Left renal pelvis (tissue), 4 donors: ENCODE data around the gene DIP2A. TPM values are rescaled to one million over a fixed set of nuclear protein-coding genes. Genes with fewer than 3 reads are reported as not detected.

Experiments
- DNase-seq, 4 donors: peaks; one replicate each; pipeline ENCODE4 v3.0.0-alpha.2; 2013; ENCODE audit warnings: low read depth in 4 of 4, low spot score in 3 of 4
- polyA plus RNA-seq, 4 donors: library from polyadenylated mRNA; unstranded; fragments of 120-200 nt; gene quantifications; one replicate each; pipeline ENCODE4 v1.2.1, GENCODE V29; 2013; ENCODE audit not compliant: insufficient read length in 4 of 4

DIP2A gene
- polyA plus RNA-seq: 10 to 100 TPM; 24.3 to 49.8 (median 33.6) TPM

GRCh38 chr21:46458315-46459023 lies at the start of gene DIP2A:
Gene DIP2A (plus strand): TSS chr21:46458891. CDS start chr21:46459132, 241 bp downstream.
- DNase-seq: peak; percentile 90 to 96 (median 92)

DNA sequence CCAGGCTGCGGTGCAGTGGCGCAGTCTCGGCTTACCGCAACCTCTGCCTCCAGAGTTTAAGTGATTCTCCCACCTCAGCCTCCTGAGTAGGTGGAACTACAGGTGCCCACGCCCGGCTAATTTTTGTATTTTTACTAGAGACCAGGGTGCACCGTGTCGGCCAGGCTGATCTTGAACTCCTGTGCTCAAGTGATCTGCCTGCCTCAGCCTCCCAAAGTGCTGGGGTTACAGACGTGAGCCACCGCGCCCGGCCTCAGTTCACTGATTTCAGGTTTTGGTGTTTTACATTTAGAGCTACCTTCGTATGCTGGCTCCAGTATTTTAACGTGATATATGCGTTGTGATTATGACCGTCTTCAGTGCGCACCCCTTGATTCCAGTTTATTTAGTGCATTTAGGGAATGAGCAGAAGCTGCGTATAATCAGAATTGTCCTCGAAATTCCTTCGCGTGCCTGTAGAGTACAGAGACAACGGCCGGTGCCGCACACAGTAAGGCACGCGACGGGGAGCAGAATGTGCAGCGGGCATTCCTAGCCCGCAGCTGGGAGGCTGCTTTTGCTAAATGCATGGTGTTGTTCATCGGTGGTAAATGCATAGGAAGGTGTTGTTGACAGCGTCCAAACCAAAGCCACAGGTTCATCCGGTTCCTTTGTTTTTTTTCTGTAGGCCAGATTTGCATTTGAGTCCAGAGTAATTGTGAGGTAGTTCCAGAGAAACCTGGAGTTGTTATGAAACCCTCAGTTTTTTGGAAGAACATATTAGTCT lies 48.9 kb upstream of the DIP2A start:
- DNase-seq: no peak

- no peak for DNase-seq
Measured at GRCh38 chr21:46410516-46410915, 48.2 kb upstream of the DIP2A start.

DNA sequence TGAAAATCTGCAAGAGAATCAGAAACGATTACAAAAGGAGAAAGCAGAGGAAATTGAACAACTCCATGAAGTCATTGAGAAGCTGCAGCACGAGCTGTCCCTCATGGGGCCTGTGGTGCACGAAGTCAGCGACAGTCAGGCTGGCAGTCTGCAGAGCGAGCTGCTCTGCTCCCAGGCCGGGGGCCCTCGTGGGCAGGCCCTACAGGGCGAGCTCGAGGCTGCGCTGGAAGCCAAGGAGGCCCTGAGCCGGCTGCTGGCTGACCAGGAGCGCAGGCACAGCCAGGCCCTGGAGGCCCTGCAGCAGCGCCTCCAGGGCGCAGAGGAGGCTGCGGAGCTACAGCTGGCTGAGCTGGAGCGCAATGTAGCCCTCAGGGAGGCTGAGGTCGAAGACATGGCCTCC lies 47.5 kb upstream of the DIP2A start:
- DNase-seq: no peak

DNA sequence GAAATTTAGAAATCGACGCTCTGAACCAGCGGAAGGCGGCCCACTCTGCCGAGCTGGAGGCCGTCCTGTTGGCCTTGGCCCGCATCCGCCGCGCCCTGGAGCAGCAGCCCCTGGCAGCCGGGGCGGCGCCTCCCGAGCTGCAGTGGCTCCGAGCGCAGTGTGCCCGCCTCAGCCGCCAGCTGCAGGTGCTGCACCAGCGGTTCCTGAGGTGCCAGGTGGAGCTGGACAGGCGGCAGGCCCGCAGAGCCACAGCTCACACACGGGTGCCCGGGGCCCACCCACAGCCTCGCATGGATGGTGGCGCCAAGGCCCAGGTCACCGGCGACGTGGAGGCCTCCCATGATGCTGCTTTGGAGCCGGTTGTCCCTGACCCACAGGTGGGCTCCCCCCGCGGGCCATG lies 47.0 kb upstream of the DIP2A start:
- no peak for DNase-seq

DNA sequence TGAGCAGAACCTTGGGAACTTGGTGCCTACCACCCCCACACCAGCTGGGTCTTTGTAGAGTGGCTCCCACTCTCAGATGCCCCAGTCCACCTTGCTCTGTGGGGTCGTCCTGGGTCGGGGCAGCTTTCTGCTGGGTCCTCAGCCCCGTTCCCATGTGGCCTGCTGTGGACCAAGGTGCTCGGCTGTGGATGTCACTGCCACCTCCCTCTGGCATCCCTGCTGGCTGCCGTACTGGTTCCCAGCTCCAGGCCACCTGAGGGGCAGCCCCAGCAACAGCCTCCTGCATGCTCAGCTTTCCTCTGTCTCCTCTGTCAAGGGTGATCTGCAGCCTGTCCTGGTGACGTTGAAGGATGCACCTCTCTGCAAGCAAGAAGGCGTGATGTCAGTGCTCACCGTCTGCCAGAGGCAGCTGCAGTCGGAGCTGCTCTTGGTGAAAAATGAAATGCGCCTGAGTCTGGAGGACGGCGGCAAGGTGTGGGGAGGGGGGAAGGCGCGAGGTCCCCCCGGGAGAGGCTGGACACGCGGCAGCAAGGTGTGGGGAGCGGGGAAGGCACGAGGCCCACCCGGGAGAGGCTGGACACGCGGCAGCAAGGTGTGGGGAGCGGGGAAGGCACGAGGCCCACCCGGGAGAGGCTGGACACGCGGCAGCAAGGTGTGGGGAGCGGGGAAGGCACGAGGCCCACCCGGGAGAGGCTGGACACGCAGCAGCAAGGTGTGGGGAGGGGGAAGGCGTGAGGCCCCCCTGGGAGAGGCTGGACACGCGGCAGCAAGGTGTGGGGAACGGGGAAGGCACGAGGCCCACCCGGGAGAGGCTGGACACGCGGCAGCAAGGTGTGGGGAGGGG lies 45.9 kb upstream of the DIP2A start:
- DNase-seq: no peak

- DNase-seq: no peak
Measured at GRCh38 chr21:46413365-46413696, 45.4 kb upstream of the DIP2A start.

GRCh38 chr21:46414965-46415275 lies 43.8 kb upstream of the DIP2A start:
- DNase-seq: no peak

- no peak for DNase-seq
Measured at GRCh38 chr21:46416551-46416950, 42.1 kb upstream of the DIP2A start.

- no peak for DNase-seq
Measured at GRCh38 chr21:46418265-46418946, 40.3 kb upstream of the DIP2A start.

DNA sequence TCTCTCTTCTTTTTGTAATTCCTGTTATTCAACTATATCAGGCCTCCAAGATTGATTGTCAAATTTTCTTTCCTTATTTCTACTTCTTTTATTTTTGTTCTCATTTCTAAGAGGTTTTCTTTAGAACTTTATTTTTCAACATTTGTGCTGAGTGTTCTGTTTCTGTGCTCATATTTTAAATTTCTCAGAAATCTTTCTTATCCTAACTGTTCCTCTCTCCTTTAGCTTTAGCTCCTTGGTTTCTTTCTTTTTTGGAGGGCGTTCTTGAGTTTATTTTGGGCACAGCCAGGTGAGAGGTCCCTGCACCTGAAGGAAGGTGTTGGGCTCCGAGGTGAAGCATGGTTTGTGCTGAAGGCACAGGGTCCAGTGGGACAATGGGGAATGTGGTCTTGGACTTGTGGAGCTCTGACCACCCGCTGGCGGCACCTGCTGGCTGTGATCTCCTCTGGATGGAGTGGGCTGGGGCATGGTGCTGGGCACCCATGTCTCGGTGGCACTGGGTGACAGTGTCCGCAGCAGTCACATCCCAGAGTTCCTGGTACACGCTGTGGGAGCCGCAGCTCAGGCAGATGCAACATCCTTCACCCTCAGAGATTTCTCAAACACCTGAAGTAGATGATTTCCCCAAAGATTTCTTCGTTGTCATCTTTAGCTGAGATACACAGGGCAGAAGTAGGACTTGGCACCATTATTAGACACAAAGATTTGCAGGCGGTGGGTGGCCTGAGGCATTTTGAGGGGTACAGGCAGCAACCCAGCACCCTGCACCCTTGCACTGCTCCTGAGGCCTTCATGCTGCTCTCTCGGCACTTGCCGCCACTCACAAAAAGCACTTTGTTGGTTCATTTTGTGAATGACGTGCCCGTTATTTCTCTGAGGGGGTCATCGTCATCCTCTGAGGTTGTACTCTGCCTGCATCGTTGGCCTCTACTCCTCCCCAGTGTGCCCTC lies 38.2 kb upstream of the DIP2A start:
- no peak for DNase-seq

- no peak for DNase-seq
Measured at GRCh38 chr21:46421191-46421750, 37.4 kb upstream of the DIP2A start.

DNA sequence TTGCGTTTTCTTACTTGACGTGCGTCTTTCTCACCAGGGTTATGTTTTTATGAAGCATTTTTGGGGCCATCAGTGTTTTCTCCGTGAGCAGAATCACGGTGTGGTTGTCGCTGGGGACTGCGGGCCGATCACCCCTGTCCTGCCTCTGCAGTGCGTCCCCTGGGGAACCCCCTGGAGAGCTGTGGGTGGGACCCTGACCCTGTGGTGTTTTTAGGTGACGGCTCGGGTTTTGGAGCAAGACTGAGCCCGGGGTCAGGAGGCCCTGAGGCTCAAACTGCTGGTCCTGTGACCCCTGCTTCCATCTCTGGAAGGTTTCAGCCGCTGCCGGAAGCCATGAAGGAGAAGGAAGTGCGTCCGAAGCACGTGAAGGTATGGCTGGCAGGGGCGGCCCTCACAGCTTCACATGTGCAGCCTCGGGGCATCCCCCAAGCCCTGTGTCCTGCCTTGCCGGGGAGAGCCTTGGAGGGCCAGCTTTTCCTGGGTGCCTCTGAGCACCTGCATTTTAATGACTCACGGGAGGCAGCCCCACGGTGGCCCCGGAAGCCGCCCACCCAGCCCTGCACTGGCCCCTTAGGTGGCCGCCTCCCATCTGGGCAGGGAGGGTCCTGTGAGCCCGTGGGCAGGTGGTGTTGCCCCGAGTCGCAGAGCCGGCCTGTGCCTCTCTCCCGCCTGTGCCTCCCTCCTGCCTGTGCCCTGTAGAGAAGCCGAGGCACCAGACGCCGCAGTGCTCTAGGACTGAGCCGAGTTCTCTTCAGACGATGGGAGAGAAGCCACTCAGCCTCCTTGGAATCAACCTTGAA lies 36.7 kb upstream of the DIP2A start:
- no peak for DNase-seq

- DNase-seq: no peak
Measured at GRCh38 chr21:46422636-46423241, 36.0 kb upstream of the DIP2A start.

DNA sequence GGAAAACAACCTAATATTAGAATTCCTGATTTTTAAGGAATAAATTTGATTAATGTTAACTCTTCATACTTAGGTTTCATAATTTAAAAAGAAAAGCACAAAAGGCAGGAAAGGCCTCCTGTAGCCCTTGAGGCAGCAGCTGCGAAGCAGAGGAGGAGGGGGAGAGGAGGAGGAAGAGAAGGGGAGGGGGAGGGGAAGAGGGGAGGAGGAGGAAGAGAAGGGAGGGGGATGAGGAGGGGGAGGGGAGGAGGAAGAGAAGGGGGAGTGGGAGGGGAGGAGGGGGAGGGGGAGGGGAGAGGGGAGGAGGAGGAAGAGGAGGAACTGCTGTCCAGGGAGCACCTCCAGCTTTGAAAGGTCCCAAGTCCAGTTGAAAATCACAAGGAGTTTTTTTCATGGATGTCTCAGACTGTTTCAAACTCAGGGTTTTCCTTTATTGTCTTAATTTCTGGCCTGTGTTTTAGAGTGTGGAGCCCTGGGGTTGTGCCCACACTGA lies 35.1 kb upstream of the DIP2A start:
- no peak for DNase-seq

DNA sequence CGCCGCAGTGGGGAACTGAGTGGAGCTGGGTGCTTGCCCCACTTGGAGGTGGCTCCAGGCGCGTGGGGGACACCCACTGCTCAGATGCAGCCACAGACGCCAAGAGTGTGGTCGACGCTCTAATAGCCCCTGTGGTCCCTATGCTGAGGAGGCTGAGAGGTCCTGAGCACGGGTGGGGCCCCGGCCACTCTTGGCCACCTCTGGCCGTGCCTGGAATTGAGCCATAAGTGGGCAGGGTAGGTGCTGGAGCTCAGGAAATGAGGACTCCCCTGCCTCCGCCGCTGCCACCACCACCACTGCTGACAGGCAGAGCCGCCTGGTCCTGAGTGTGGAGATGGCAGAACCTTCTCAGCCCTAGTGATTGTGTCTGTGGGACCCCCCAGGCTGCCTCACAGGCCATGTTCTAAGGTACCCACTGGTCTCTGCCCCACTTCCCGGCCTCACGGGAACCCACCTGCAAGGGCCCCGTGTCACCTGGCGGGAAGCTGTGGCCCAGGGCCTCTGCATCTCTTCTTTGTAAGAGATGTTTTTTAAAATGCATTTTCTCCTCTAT lies 34.6 kb upstream of the DIP2A start:
- DNase-seq: no peak

- DNase-seq: no peak
Measured at GRCh38 chr21:46424621-46425020, 34.1 kb upstream of the DIP2A start.

GRCh38 chr21:46425041-46425440 lies 33.6 kb upstream of the DIP2A start:
- no peak for DNase-seq
